Stomach smooth muscle (tissue), 2 donors: ENCODE results near the gene PPP2R1A.
A peak's percentile ranks its signal among the peaks of the same experiment; 100 is the strongest.
"Not testable (repeated sequence)": the region's sequence is repeated elsewhere in the genome, so short reads cannot be mapped to it uniquely, and the experiment has no call there.

Experiments
- H3K27ac ChIP-seq: one replicate; pipeline ENCODE4 v1.7.0; 2013; ENCODE audit warnings: mild to moderate bottlenecking, low read length, inconsistent platforms
- H3K27me3 ChIP-seq, 2 donors: one replicate each; pipeline ENCODE4 v1.7.0; 2013; ENCODE audit warnings: low read length in 2 of 2; ENCODE audit not compliant: insufficient read depth in 2 of 2, control insufficient read depth in 1 of 2
- H3K36me3 ChIP-seq, 2 donors: one replicate each; pipeline ENCODE4 v1.7.0; 2013; ENCODE audit warnings: low read length in 2 of 2; ENCODE audit not compliant: control insufficient read depth in 2 of 2, insufficient read depth in 2 of 2
- H3K4me1 ChIP-seq: one replicate; pipeline ENCODE4 v1.7.0; 2013; ENCODE audit warnings: low read length; ENCODE audit not compliant: control insufficient read depth, insufficient read depth
- H3K4me3 ChIP-seq, 2 donors: one replicate each; pipeline ENCODE4 v1.7.0; 2013; ENCODE audit warnings: low read length in 2 of 2
- H3K9ac ChIP-seq, 2 donors: one replicate each; pipeline ENCODE4 v1.7.0; 2013; ENCODE audit warnings: low read length in 2 of 2, mild to moderate bottlenecking in 1 of 2
- H3K9me3 ChIP-seq, 2 donors: one replicate each; pipeline ENCODE4 v1.7.0; 2013; ENCODE audit warnings: low read length in 2 of 2; ENCODE audit not compliant: control insufficient read depth in 2 of 2
- donor health status: healthy.
- donor health status: Pancreatic carcinoma.

Gene PPP2R1A

GRCh38 chr19:52248241-52248640 lies 58.4 kb downstream of the PPP2R1A start:
- Histone ChIP-seq H3K27ac (no peak overlapping the region), H3K4me1 (no peaks in the 10 kb centered on the region), H3K36me3 (no peaks in the 10 kb centered on the region), H3K4me3 (no peak overlapping the region), H3K27me3 (no peaks in the 10 kb centered on the region), H3K9me3 (no peaks in the 10 kb centered on the region), H3K9ac (no peak overlapping the region)

- H3K9ac ChIP-seq: no peak overlapping the region
- no peaks in the 10 kb centered on the region for H3K4me1 ChIP-seq
- H3K4me3 ChIP-seq: no peak overlapping the region
- H3K27me3 ChIP-seq: no peaks in the 10 kb centered on the region
- H3K27ac ChIP-seq: no peak overlapping the region
- no peaks in the 10 kb centered on the region for H3K36me3 ChIP-seq
- no peaks in the 10 kb centered on the region for H3K9me3 ChIP-seq
These were observed 68.6 kb downstream of the PPP2R1A start for GRCh38 chr19:52258426-52258825.

GRCh38 chr19:52265556-52265955 lies 75.7 kb downstream of the PPP2R1A start:
- not testable (repeated sequence) for H3K27ac ChIP-seq, H3K4me1 ChIP-seq, H3K4me3 ChIP-seq, H3K36me3 ChIP-seq, H3K27me3 ChIP-seq, H3K9ac ChIP-seq, H3K9me3 ChIP-seq

- Histone ChIP-seq H3K4me3 (peak within 1 kb of the TSS; percentile 93 to 98), H3K9me3 (no peaks in the 10 kb centered on the region), H3K36me3 (peaks cover 0 to 4% of the 10 kb centered on the region in 2 donors), H3K4me1 (peaks cover 11% of the 10 kb centered on the region), H3K27ac (peak within 1 kb of the TSS; percentile 94), H3K9ac (peak within 1 kb of the TSS; percentile 97 to 98), H3K27me3 (no peaks in the 10 kb centered on the region)
These were observed 79.7 kb downstream of the PPP2R1A start, which contains the start of gene ZNF766 for GRCh38 chr19:52269338-52270261. TSS of gene ZNF766 (plus strand) at chr19:52269587. CDS start at chr19:52269614, 27 bp downstream.

- Histone ChIP-seq H3K27me3 (no peaks in the 10 kb centered on the region), H3K9me3 (no peaks in the 10 kb centered on the region), H3K27ac (peak overlapping the region; percentile 94), H3K36me3 (peaks cover 0 to 4% of the 10 kb centered on the region in 2 donors), H3K9ac (peak overlapping the region; percentile 97 to 98), H3K4me1 (peaks cover 11% of the 10 kb centered on the region), H3K4me3 (peak overlapping the region; percentile 93 to 98)
These were observed 80.5 kb downstream of the PPP2R1A start for GRCh38 chr19:52270266-52270885.

GRCh38 chr19:52273301-52273700 lies 83.4 kb downstream of the PPP2R1A start:
- Histone ChIP-seq H3K9me3 (no peaks in the 10 kb centered on the region), H3K4me3 (no peak overlapping the region), H3K27me3 (no peaks in the 10 kb centered on the region), H3K27ac (no peak overlapping the region), H3K4me1 (peaks cover 11% of the 10 kb centered on the region), H3K9ac (no peak overlapping the region), H3K36me3 (peaks cover 0 to 4% of the 10 kb centered on the region in 2 donors)

- no peak overlapping the region for H3K4me3 ChIP-seq
- no peaks in the 10 kb centered on the region for H3K9me3 ChIP-seq
- no peak overlapping the region for H3K9ac ChIP-seq
- no peak overlapping the region for H3K27ac ChIP-seq
- peaks cover 0 to 4% of the 10 kb centered on the region in 2 donors for H3K36me3 ChIP-seq
- peaks cover 9% of the 10 kb centered on the region for H3K4me1 ChIP-seq
- no peaks in the 10 kb centered on the region for H3K27me3 ChIP-seq
These were observed 84.3 kb downstream of the PPP2R1A start for GRCh38 chr19:52274191-52274590.

GRCh38 chr19:52275988-52276387 lies 86.1 kb downstream of the PPP2R1A start:
- H3K9me3 ChIP-seq: no peaks in the 10 kb centered on the region
- H3K4me1 ChIP-seq: peaks cover under 1% of the 10 kb centered on the region
- peaks cover 0 to 4% of the 10 kb centered on the region in 2 donors for H3K36me3 ChIP-seq
- no peak overlapping the region for H3K27ac ChIP-seq
- no peak overlapping the region for H3K9ac ChIP-seq
- H3K27me3 ChIP-seq: no peaks in the 10 kb centered on the region
- no peak overlapping the region for H3K4me3 ChIP-seq

GRCh38 chr19:52277471-52277870 lies 87.6 kb downstream of the PPP2R1A start:
- no peaks in the 10 kb centered on the region for H3K4me1 ChIP-seq
- H3K4me3 ChIP-seq: no peak overlapping the region
- no peak overlapping the region for H3K27ac ChIP-seq
- H3K36me3 ChIP-seq: peaks cover 0 to 6% of the 10 kb centered on the region in 2 donors
- H3K9me3 ChIP-seq: no peaks in the 10 kb centered on the region
- no peaks in the 10 kb centered on the region for H3K27me3 ChIP-seq
- H3K9ac ChIP-seq: no peak overlapping the region
